ENCODE measurements around the gene CCDC33.

Gene CCDC33

DNA sequence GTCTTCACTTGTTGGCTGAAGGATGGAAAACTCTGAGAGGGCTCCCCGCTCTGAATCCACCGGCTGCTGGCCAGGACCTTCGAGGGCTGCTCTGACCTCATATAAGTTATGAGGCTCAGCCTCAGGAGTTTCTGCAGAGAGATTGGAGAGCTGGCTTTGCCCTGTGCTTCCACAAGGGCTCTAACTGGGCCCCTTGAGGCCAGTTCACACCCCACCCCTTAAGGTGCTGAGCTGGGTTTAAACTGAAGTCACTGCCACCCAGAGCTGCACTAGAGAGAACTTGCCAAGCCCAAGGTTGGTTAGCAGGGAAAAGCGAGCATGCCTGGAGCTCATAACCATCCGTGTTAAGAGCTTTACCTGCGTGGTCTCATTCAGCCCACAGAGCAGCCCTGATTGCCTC lies 2.8 kb upstream of the CCDC33 start:
- no peak for DNase-seq

- no peak for DNase-seq
Observed at GRCh38 chr15:74233851-74234597, 2.1 kb upstream of the CCDC33 start.

DNA sequence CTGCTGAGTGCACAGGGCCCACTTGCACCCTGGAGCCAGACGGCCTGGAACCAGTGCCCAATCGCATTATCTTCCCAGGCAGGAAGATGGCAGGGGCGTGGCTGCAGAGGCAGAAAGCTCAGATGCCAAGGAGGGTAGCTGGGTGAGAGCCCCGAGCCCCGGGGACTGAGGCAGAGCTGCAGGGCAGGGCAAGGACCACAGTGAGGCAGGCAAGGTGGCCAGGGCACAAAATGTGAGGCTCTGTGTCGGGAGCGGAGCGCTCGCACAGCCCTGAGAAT lies 1.6 kb upstream of the CCDC33 start:
- DNase-seq: no peak

DNA sequence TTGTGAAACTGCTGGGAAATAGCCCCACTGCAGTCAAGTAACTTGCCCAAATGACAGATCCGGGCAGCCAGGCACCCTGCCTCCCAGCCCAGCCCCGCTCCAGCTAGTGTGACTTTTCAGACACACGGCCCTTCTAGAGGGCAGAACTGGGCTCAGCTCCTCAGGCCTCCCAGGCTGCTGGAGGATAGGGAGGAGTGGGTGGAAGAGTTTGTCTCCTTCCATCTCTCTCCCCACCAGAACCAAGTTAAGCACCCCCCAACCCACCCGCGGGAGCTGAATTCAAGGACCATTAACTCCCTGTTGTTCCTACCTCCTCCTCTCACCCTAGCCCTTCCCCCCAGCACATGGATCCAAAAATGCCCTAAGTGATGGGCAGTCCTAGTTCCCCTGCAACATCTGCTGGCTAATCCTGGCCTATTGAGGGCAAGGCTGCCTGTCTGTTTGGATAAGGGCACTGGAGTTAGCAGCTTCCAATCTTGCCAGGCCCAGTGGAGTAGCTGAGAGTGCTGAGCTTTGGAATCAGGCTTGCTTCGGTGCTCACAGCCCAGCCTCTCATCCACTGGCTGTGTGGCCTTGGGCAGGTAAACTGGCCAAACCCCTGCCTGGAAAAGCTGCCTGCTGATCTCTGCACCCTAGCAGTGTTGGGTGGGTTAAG lies 3.1 kb downstream of the CCDC33 start:
- no peak for DNase-seq

DNA sequence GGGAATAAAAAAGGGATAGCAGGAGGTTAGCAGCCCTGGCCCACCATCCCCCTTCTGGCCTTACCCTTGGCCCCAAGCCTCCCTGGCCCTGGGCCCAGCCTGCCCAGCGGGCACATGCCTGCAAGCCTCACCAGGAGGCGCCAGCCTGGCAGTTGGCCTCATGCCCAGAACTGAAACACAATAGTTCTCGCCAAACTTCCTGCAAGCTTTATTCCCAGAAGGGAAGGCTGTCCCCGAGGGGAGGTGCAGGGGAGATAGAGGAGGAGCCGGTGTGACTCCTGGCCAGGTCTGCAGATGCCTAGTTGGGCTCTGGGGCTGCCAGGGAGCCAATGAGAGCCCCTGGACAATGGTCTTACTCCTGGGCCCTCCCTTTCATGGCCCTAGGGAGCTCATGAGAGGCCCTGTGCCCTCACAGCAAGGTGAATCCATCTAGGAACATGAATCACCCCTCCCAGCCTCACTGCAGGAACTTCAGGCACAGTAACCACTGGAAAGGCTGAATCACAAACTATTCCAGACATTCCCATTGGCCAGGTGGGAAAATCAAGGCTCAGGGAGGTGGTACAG lies 4.0 kb downstream of the CCDC33 start:
- DNase-seq: no peak

GRCh38 chr15:74240897-74241614 lies 4.9 kb downstream of the CCDC33 start:
- no peak for DNase-seq

GRCh38 chr15:74242441-74243185 lies 6.5 kb downstream of the CCDC33 start:
- no peak for DNase-seq

DNA sequence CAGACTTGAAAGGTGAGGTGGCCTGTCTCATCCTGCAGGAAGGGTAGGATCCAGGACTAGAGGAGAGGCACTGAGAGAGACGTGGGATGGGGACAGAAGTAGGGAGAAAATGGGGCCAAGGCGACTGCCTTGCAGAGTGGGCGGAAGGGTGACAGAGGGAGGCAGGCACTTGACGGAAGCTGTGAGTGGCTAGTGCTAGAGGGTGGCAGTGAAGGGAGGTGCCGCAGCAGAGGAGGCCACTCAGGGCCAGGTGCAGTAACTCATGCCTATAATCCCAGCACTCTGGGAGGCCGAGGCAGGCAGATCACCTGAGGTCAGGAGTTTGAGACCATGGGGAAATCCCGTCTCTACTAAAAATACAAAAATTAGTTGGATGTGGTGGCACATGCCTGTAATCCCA lies 7.3 kb downstream of the CCDC33 start:
- no peak for DNase-seq

- no peak for DNase-seq
Observed at GRCh38 chr15:74244822-74245341, 8.8 kb downstream of the CCDC33 start.

DNA sequence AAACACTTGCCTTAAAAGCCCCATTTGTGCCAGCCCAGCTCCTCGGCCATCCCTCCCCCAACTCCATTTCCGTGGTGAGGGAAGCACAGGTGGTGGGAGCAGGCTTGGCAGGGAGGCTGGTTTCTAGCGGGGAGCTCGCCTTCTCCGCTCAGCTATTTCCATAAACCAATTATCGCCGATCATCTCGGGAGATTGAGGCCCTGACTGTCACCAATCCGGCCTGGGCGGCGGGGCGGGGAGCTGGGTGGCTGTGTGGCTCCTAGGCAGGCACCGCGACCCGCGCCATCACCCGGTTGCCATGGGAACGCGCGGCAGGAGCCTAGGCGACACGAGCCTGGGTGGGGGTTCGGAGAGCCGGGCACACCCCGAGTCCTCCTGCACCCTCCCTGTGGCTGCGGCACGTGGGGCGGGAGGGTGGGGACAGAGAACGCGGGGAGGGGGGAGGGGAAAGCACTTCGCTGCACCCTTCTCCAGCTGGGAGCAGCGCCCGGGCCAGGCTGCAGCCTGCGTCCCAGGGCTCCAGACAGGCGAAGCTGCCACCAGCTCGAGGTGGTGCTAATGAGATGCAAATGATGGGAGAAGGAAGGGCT lies 9.3 kb downstream of the CCDC33 start:
- DNase-seq: no peak

GRCh38 chr15:74250266-74250665 lies 14.1 kb downstream of the CCDC33 start:
- DNase-seq: no peak

GRCh38 chr15:74251131-74251811 lies 15.1 kb downstream of the CCDC33 start:
- no peak for DNase-seq

- no peak for DNase-seq
Observed at GRCh38 chr15:74252291-74252690, 16.2 kb downstream of the CCDC33 start.

DNA sequence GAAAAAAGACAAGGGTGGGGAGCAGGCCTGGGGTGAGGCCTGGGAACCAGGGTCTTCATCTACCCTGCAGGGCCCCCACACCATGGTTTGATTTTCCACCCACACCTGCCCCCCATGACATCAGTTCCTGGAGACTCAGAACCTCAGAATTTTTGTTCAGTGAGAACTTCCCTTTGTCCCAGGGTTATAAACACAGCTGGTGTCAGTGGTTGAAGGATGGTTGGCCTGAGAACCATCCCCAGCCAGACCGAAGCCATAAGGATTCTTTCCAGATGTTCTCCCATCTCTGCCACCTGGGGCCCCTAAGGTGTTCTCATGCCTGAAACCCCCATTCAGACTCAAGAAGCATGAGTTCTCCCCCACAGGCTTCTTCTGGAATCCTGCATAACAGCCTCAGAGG lies 16.6 kb downstream of the CCDC33 start:
- DNase-seq: no peak

DNA sequence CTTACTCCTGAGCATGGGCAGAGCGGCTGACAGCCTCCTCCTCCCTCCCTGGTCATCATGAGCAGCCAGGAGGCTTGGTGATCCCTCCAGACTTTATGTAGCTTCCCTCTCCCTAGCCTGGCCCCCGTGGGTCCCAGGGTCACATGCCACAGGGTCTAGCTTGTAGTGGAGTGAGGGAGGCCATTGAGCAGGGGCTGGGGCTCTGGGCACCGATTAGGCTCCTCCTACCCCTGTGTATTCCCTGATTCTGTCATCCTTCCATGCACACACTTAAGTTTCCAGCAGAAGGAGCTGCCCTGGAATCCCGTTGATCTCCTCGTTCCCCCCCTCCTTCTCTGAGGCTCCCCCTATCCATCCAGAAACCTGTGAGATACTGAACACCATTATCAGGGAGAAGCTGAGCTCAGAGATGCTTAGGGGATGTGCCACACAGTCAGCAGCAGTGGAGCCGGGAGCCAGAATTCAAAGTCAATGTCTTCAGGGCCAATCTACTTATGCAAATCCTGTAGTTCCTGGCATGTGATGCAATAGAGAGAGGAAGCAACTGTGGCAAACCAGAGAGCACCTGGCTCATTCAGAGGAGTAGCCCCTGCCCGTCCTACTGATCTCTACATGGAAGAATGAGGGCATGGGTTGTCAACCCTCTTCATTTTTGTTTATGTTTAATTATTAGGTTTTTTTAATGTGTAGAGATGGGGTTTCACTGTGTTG lies 17.2 kb downstream of the CCDC33 start:
- DNase-seq: no peak

GRCh38 chr15:74257105-74257504 lies 21.0 kb downstream of the CCDC33 start:
- no peak for DNase-seq

DNA sequence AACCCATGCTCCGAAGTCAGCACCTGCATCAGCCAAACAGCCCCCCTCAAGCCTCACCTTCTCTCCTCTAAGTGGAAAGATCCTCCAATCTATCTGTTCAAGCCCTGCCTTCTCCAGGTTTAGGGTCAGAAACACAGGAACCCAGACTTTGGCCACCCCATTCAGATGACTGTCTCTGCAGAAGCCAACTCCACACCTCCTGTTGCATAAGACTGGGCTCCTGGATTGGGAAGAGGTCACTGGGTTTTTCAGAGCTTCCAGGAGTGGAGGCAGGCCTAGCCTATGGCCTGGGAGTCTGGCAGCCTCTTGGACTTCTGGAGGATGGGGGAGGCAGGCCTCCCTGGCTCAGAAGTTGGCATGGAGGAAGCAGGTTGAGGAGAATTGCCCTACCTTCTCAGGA lies 21.5 kb downstream of the CCDC33 start:
- no peak for DNase-seq

- no peak for DNase-seq
Observed at GRCh38 chr15:74258456-74259291, 22.5 kb downstream of the CCDC33 start.

GRCh38 chr15:74259292-74259648 lies 23.1 kb downstream of the CCDC33 start:
- DNase-seq: no peak

DNA sequence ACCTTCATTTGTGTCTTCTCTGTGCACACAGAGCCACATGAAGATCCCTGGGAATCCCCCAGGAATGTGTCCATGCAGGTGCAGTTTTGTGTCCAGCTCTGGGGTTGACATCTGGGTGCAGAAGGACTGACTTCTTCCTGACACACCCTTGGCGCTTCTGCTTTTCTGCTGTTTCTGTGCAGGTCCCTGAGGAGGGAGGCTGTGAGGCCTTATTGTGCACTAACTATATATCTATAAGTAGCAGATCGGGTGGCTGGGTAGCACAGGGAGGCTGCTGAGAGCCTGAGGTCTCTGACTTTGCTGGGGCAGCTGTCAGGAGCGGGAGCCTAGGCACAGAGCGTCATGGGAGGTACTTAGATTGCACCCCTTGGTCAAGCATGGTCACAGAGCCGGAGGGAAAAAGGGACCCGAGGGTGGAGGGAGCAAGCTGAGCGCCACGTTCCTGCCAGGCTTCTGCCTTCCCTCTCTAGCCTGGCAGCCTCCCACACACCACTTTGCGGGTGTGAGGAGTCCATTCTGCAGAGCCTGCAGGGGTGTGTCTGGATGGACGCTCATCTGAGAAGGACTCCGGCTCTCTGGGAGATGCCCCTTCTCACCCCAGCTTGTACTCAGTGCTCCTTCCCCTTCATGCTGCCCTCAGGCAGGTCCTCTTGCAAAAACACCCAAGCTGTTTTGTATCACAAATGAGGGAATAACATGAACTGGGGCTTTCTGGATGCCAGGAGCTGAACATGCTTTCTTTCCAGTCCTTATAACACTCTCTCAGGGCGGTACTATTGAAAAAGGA lies 23.9 kb downstream of the CCDC33 start:
- DNase-seq: no peak
